ENCODE measurements around the gene PCSK6.

DNA sequence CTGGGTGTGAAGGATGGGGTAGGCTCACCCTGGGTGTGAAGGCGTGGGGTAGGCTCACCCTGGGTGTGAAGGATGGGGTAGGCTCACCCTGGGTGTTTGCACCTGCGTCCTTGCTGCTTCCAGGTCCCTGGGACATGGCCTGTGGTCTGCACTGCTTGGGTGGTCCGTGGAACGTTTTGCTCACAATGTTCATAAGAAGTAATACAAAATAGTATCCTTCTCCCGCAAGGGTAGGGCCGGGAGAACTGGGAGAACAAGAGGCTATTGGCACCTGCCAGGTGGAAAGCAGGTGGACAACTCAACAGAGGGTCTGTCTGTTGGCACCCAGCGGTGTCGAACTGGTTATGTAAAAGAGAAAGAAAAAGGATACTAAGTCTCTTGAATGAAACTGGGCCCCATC is 17.0 kb upstream of the PCSK6 start:
- TF ChIP-seq, protein P1, sequence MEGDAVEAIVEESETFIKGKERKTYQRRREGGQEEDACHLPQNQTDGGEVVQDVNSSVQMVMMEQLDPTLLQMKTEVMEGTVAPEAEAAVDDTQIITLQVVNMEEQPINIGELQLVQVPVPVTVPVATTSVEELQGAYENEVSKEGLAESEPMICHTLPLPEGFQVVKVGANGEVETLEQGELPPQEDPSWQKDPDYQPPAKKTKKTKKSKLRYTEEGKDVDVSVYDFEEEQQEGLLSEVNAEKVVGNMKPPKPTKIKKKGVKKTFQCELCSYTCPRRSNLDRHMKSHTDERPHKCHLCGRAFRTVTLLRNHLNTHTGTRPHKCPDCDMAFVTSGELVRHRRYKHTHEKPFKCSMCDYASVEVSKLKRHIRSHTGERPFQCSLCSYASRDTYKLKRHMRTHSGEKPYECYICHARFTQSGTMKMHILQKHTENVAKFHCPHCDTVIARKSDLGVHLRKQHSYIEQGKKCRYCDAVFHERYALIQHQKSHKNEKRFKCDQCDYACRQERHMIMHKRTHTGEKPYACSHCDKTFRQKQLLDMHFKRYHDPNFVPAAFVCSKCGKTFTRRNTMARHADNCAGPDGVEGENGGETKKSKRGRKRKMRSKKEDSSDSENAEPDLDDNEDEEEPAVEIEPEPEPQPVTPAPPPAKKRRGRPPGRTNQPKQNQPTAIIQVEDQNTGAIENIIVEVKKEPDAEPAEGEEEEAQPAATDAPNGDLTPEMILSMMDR (conservative IDR thresholded peaks at IDR 0.05; ENCODE audit: low read depth, low read length), result no peak
- TF ChIP-seq EZH2 (IDR thresholded peaks at IDR 0.05; ENCODE audit: low read length, unreplicated experiment) (no peak), EZH2phosphoT487 (IDR thresholded peaks at IDR 0.05; ENCODE audit: borderline replicate concordance, low read length) (no peak)

Measured in PC-3 (cell line).